Measurements from ENCODE around the gene CLEC16A. TPM values are rescaled to one million over a fixed set of nuclear protein-coding genes. Genes with fewer than 3 reads are reported as not detected.

CLEC16A gene
- total RNA-seq, 4 donors from 2014 or later, result 20.3 to 25.7 (median 25.1) TPM

GRCh38 chr16:11188801-11189740, 244.7 kb downstream of the CLEC16A start:
- Histone ChIP-seq H3K36me3 (no peaks in the 10 kb centered on the region), H3K27ac (no peak overlapping the region), H3K4me1 (peaks cover 5 to 18% (median 7%) of the 10 kb centered on the region in 3 donors), H3K27me3 (peaks cover 0 to 25% (median 0%) of the 10 kb centered on the region in 4 donors), H3K4me3 (peak overlapping the region in 1 of 4 donors; percentile 14), H3K9me3 (no peaks in the 10 kb centered on the region)
- 46 to 86% methylated on average over 12 to 18 of the region's 23 CpGs for WGBS, 2 donors
- TF ChIP-seq POLR2A (IDR thresholded peaks at IDR 0.05) (no peak), CTCF (IDR thresholded peaks at IDR 0.05) (no peak)
- no peak for DNase-seq
- intact Hi-C loops (cut with DNase I), result no loop called here

GRCh38 chr16:11190588-11191560, 246.5 kb downstream of the CLEC16A start:
- H3K27me3 ChIP-seq, result peaks cover 0 to 25% (median 0%) of the 10 kb centered on the region in 4 donors
- H3K4me1 ChIP-seq, result peaks cover 5 to 18% (median 7%) of the 10 kb centered on the region in 3 donors
- no peak for TF ChIP-seq POLR2A (IDR thresholded peaks at IDR 0.05)
- TF ChIP-seq CTCF (IDR thresholded peaks at IDR 0.05), result no peak
- no peaks in the 10 kb centered on the region for H3K9me3 ChIP-seq
- 65 to 70% methylated on average over 5 to 8 of the region's 15 CpGs for WGBS, 2 donors
- H3K36me3 ChIP-seq, result no peaks in the 10 kb centered on the region
- H3K27ac ChIP-seq, result no peak overlapping the region
- H3K4me3 ChIP-seq, result no peak overlapping the region
- DNase-seq, result no peak
- intact Hi-C loops (cut with DNase I), result no loop called here

DNA sequence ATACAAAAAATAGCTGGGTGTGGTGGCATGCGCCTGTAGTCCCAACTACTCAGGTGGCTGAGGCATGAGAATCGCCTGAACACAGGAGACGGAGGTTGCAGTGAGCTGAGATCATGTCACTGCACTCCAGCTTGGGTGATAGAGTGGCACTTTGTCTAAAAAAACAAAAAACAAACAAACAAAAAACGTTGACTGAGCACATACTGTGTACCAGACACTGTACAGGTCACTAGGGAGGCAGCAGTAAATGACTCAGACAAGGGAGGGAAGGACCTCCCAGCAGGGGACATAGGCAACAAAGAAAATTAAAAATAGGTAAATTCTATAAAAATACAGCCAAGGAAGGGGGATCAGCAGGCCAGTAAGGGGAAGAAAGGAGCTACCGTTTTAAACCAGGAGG, 247.3 kb downstream of the CLEC16A start:
- Histone ChIP-seq H3K4me3 (no peak overlapping the region), H3K36me3 (no peaks in the 10 kb centered on the region), H3K27me3 (peaks cover 0 to 25% (median 0%) of the 10 kb centered on the region in 4 donors), H3K27ac (no peak overlapping the region), H3K4me1 (peaks cover 5 to 18% (median 7%) of the 10 kb centered on the region in 3 donors), H3K9me3 (no peaks in the 10 kb centered on the region)
- DNase-seq, result no peak
- WGBS, 2 donors, result 71 to 81% methylated on average over 5 of the region's 5 CpGs
- intact Hi-C loops (cut with DNase I), result no loop called here
- TF ChIP-seq POLR2A (IDR thresholded peaks at IDR 0.05), result no peak
- TF ChIP-seq CTCF (IDR thresholded peaks at IDR 0.05), result no peak

DNA sequence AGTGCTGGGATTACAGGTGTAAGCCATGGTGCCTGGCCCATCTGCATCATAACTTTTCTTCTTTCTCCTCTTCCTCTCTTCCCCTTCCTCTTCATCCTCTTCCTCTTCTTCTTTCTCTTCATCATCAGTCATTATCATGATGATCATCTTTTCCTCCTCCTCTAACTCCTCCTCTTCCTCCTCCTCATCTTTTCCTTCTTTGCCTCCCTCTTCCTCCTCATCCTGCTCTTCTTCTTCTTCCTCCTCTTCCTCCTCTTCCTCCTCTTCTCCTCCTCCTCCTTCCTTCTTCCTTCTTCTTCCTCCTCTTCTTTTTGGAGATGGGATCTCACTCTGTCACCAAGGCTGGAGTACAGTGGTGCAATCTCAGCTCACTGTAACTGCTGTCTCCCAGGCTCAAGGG, 249.1 kb downstream of the CLEC16A start:
- H3K27ac ChIP-seq, result no peak overlapping the region
- intact Hi-C loops (cut with DNase I), result no loop called here
- H3K27me3 ChIP-seq, result peaks cover 0 to 31% (median 0%) of the 10 kb centered on the region in 4 donors
- H3K4me1 ChIP-seq, result peaks cover 6 to 19% (median 7%) of the 10 kb centered on the region in 3 donors
- H3K9me3 ChIP-seq, result no peaks in the 10 kb centered on the region
- no peak overlapping the region for H3K4me3 ChIP-seq
- DNase-seq, result no peak
- H3K36me3 ChIP-seq, result no peaks in the 10 kb centered on the region
- TF ChIP-seq POLR2A (IDR thresholded peaks at IDR 0.05) (no peak), CTCF (IDR thresholded peaks at IDR 0.05) (no peak)
